ENCODE data around the gene PITPNM3.

Gene PITPNM3

DNA sequence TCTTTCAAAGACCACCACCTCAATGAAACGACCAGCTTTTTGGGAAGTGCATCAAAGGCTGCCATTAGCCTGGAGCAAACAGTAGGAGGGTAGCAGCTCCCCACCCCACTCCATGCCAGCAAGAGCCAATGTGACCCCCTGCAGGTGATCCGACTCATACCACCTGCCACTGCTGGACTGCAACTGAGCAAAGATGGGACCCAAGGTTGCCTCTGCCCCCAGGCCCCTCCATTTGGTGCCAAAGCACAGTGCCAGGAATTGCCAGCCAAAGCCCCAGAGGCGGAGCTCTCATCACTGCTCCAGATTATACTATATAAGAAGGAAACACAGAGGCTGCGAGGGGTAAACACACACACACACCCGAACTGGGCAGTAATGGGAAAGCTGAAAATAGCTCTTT, 8.3 kb downstream of the PITPNM3 start:
- no peak overlapping the region for H3K9ac ChIP-seq (ENCODE audit: low read length)
- no peak overlapping the region for H3K27ac ChIP-seq (ENCODE audit: low read length)
- no peaks in the 10 kb centered on the region for H3K27me3 ChIP-seq (ENCODE audit: control insufficient read depth, insufficient read depth, low read length)
- H3K36me3 ChIP-seq (ENCODE audit: control insufficient read depth, low read depth, low read length): no peaks in the 10 kb centered on the region
- no peak overlapping the region for H3K4me3 ChIP-seq (ENCODE audit: low read length)
- no peaks in the 10 kb centered on the region for H3K9me3 ChIP-seq (ENCODE audit: control insufficient read depth, low read depth, low read length)
- no peaks in the 10 kb centered on the region for H3K4me1 ChIP-seq (ENCODE audit: control insufficient read depth, low read depth, low read length)

DNA sequence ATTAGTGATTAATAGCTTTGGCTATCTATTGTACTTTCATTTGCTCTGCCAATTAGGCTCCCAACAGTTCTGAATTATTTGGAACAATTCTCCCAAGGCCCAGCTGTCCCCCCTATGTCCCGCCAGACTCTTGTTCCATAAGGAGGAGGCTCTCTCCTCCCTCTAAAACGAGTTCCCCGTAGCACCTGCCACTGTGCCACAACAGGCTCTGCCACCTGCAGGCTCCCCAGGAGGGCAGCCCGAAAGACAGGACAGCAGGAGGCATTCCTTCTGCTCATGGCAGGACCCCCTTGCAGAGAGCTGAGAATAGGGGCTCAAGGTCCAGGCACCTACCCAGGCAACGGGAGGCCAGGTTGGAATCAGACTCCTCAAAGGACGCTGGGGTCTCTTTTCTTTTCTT, 9.0 kb downstream of the PITPNM3 start:
- Histone ChIP-seq H3K9me3 (ENCODE audit: control insufficient read depth, low read depth, low read length) (no peaks in the 10 kb centered on the region), H3K4me3 (ENCODE audit: low read length) (no peak overlapping the region), H3K27ac (ENCODE audit: low read length) (no peak overlapping the region)

DNA sequence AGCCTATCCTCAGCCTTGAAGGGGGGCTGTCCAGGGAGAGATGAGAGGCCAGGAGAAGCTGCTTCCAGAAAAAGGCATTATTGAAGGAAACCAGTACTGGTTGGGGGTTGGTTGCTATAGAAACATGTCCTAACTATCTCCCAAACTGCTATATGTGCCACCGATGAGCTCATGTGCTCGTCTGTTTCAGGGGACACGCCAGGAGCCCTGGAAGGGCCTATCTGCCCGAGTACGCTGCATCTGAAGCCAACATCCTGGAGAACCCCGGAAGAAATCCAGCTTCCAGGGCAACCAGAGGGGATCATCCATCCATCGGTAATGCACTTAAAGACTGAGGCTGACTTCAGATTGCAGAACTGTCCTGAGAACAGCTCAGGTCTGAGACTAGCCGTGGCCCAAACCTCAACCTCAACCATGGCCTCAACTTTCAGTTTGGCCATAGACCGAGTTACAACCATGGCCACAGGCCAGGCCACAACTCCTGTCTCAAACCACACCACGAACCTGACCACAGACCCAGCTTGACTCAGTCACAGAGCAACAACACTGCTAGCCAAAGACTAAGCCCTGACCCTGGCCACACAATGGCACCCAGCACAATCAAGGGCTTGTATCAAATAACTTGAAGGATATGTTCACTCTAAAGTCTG, 10.2 kb downstream of the PITPNM3 start:
- no peak overlapping the region for H3K9ac ChIP-seq (ENCODE audit: low read length)
- H3K4me3 ChIP-seq (ENCODE audit: low read length): no peak overlapping the region
- H3K9me3 ChIP-seq (ENCODE audit: control insufficient read depth, low read depth, low read length): no peaks in the 10 kb centered on the region
- no peaks in the 10 kb centered on the region for H3K27me3 ChIP-seq (ENCODE audit: control insufficient read depth, insufficient read depth, low read length)
- no peak overlapping the region for H3K27ac ChIP-seq (ENCODE audit: low read length)
- H3K36me3 ChIP-seq (ENCODE audit: control insufficient read depth, low read depth, low read length): no peaks in the 10 kb centered on the region
- no peaks in the 10 kb centered on the region for H3K4me1 ChIP-seq (ENCODE audit: control insufficient read depth, low read depth, low read length)

More for the DNA sequence above, 9.0 kb downstream of the PITPNM3 start:
- no peaks in the 10 kb centered on the region for H3K27me3 ChIP-seq (ENCODE audit: control insufficient read depth, insufficient read depth, low read length)
- H3K36me3 ChIP-seq (ENCODE audit: control insufficient read depth, low read depth, low read length): no peaks in the 10 kb centered on the region
- H3K9ac ChIP-seq (ENCODE audit: low read length): no peak overlapping the region
- H3K4me1 ChIP-seq (ENCODE audit: control insufficient read depth, low read depth, low read length): no peaks in the 10 kb centered on the region

DNA sequence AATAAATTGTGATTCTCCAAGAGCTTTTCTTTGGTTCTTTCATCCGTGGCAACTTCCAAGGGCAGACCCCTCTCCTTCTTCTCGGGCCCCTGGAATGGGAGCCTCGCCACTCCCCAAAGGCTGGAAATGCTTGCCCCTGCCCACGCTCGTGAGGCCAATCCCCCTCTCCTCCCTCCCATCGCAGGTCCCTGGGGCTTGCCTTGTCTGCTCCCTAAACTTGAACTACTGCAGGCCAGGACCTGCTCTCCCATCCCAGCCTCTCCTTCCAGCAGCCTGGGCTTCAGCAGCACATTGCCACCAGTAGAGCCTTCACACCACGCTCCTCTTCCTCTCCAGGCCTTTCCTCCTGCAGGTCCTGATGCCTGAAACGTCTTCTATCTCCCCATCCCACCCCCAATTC, 11.1 kb downstream of the PITPNM3 start:
- Histone ChIP-seq H3K4me3 (ENCODE audit: low read length) (no peak overlapping the region), H3K9me3 (ENCODE audit: control insufficient read depth, low read depth, low read length) (no peaks in the 10 kb centered on the region), H3K36me3 (ENCODE audit: control insufficient read depth, low read depth, low read length) (no peaks in the 10 kb centered on the region), H3K9ac (ENCODE audit: low read length) (no peak overlapping the region), H3K4me1 (ENCODE audit: control insufficient read depth, low read depth, low read length) (no peaks in the 10 kb centered on the region), H3K27me3 (ENCODE audit: control insufficient read depth, insufficient read depth, low read length) (no peaks in the 10 kb centered on the region), H3K27ac (ENCODE audit: low read length) (no peak overlapping the region)

DNA sequence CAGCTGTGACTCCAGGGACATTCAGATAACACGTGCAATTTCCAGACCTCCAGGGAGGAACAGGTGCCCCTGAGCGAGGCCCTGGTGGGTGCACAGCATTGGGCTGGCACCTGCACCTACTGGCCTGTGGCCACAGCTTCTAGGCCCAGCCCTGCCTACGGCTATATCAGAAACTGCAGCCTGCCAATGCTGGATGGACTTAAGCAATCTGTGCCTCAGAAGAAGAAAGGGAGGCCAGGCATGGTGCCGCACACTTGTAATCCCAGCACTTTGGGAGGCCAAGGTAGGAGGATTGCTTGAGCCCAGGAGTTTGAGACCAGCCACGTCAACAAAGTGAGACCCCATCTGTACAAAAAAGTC, 12.4 kb downstream of the PITPNM3 start:
- Histone ChIP-seq H3K4me3 (ENCODE audit: low read length) (no peak overlapping the region), H3K27me3 (ENCODE audit: control insufficient read depth, insufficient read depth, low read length) (no peaks in the 10 kb centered on the region), H3K9me3 (ENCODE audit: control insufficient read depth, low read depth, low read length) (no peaks in the 10 kb centered on the region), H3K27ac (ENCODE audit: low read length) (no peak overlapping the region), H3K9ac (ENCODE audit: low read length) (no peak overlapping the region), H3K36me3 (ENCODE audit: control insufficient read depth, low read depth, low read length) (no peaks in the 10 kb centered on the region), H3K4me1 (ENCODE audit: control insufficient read depth, low read depth, low read length) (peaks cover 4% of the 10 kb centered on the region)

DNA sequence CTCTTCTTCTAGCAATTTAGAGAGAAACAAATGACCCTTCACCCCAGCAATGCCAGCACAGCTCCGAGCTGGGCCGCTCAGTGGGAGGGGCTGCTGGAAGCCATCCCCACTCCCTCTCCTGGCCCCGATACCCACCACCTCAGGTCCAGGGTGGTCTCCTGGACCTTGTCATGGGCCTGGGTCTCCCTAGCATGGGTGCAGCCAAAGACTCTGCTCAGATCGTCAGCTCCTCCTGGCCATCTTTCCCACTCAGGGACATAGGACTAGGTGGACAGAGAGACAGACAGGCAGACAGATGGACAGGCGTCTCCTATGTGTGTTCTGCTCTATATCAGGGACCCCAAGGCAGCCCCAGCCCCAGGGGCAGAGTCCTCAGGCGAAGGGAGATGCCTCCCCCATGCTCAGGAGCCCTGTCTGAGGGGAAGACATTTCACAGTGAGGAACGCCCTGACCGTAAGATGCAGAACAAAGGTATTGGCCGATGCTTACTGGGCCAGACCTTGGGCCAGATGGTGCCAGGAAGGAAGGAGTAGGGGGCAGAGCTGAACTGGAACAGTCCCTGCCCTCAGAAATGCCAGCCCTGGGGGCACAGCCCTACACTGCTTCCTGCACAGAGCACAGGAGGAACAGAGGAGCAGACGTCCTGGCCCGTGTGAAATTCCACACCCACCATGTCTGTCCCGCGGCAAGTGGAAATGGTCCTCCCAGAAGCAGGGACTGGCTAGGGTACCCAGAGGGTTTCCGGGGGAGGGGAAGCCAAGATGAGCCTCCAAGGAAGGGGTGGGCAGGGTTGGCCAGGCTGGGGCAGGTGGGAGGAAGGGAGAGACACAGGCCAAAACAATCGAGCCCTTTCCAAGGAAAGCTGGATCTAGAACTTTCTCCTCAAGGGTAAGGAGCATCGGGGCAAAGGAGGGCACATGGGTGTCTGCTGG, 13.0 kb downstream of the PITPNM3 start:
- no peaks in the 10 kb centered on the region for H3K36me3 ChIP-seq (ENCODE audit: control insufficient read depth, low read depth, low read length)
- H3K4me3 ChIP-seq (ENCODE audit: low read length): no peak overlapping the region
- H3K27ac ChIP-seq (ENCODE audit: low read length): no peak overlapping the region
- H3K4me1 ChIP-seq (ENCODE audit: control insufficient read depth, low read depth, low read length): peaks cover 4% of the 10 kb centered on the region
- H3K27me3 ChIP-seq (ENCODE audit: control insufficient read depth, insufficient read depth, low read length): no peaks in the 10 kb centered on the region
- H3K9ac ChIP-seq (ENCODE audit: low read length): no peak overlapping the region
- no peaks in the 10 kb centered on the region for H3K9me3 ChIP-seq (ENCODE audit: control insufficient read depth, low read depth, low read length)

DNA sequence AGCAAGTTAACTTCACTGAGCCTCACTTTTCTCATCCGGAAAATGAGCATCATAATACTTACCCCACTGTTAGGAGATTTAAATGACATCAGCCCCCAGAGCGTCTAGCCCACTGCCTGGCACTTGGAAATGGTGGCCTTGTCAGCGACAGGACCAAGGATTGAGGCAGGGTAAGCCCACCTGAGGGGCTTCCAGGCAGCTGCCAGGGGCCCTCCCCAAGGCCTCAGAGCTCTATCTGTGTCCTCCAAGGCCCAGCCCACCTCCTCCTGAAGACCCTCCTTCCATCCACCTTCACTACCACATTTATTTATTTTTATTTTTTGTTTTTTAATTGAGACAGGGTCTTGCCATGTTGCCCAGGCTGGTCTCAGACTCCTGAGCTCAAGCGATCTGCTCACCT, 13.8 kb downstream of the PITPNM3 start:
- no peak overlapping the region for H3K9ac ChIP-seq (ENCODE audit: low read length)
- H3K36me3 ChIP-seq (ENCODE audit: control insufficient read depth, low read depth, low read length): no peaks in the 10 kb centered on the region
- no peaks in the 10 kb centered on the region for H3K27me3 ChIP-seq (ENCODE audit: control insufficient read depth, insufficient read depth, low read length)
- H3K4me1 ChIP-seq (ENCODE audit: control insufficient read depth, low read depth, low read length): peaks cover 4% of the 10 kb centered on the region
- H3K9me3 ChIP-seq (ENCODE audit: control insufficient read depth, low read depth, low read length): no peaks in the 10 kb centered on the region
- H3K4me3 ChIP-seq (ENCODE audit: low read length): no peak overlapping the region
- H3K27ac ChIP-seq (ENCODE audit: low read length): no peak overlapping the region

DNA sequence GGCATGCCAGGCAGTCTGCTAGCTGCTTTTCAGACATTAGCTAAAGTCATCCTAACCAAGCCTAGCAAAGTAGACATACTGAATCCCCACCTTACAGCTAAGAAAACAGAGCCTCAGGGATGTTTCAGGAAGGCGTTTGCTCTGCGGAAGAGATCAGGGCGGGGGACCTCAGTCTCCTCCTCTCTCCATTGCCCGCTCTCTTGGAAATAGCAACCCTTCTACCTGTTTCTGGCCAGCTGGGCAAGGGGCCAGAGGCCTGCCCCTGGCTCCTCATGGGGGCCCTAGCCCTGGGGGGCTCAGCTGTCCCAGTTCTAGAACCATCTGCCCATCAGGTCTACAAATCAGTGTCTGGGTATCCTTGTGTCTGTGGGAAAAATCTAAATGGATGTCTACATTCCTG, 14.5 kb downstream of the PITPNM3 start:
- no peak overlapping the region for H3K27ac ChIP-seq (ENCODE audit: low read length)
- no peak overlapping the region for H3K9ac ChIP-seq (ENCODE audit: low read length)
- H3K9me3 ChIP-seq (ENCODE audit: control insufficient read depth, low read depth, low read length): no peaks in the 10 kb centered on the region
- H3K4me1 ChIP-seq (ENCODE audit: control insufficient read depth, low read depth, low read length): peaks cover 4% of the 10 kb centered on the region
- no peak overlapping the region for H3K4me3 ChIP-seq (ENCODE audit: low read length)
- no peaks in the 10 kb centered on the region for H3K27me3 ChIP-seq (ENCODE audit: control insufficient read depth, insufficient read depth, low read length)
- H3K36me3 ChIP-seq (ENCODE audit: control insufficient read depth, low read depth, low read length): no peaks in the 10 kb centered on the region

DNA sequence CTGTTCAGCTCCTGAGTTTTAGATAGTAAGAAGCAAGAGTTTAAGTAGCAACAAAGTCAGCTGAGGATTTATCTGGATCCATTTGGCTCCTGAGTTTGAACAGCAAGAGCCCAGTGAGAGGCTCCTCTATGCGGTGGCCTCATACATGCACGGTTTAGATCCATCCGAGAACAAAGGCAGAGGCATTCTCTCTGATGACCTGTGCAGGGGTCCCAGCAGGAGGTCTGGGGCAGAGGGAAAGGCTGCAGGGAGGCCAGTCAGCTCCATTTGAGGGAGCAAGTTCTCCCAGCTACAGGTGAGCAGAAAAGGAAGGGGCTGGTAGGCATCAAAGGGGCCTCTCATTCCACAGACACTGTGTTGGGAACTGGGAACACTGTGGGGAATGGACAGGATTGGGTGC, 16.5 kb downstream of the PITPNM3 start:
- Histone ChIP-seq H3K4me3 (ENCODE audit: low read length) (no peak overlapping the region), H3K9me3 (ENCODE audit: control insufficient read depth, low read depth, low read length) (no peaks in the 10 kb centered on the region), H3K9ac (ENCODE audit: low read length) (no peak overlapping the region), H3K36me3 (ENCODE audit: control insufficient read depth, low read depth, low read length) (no peaks in the 10 kb centered on the region), H3K4me1 (ENCODE audit: control insufficient read depth, low read depth, low read length) (peaks cover 4% of the 10 kb centered on the region), H3K27me3 (ENCODE audit: control insufficient read depth, insufficient read depth, low read length) (no peaks in the 10 kb centered on the region), H3K27ac (ENCODE audit: low read length) (no peak overlapping the region)

DNA sequence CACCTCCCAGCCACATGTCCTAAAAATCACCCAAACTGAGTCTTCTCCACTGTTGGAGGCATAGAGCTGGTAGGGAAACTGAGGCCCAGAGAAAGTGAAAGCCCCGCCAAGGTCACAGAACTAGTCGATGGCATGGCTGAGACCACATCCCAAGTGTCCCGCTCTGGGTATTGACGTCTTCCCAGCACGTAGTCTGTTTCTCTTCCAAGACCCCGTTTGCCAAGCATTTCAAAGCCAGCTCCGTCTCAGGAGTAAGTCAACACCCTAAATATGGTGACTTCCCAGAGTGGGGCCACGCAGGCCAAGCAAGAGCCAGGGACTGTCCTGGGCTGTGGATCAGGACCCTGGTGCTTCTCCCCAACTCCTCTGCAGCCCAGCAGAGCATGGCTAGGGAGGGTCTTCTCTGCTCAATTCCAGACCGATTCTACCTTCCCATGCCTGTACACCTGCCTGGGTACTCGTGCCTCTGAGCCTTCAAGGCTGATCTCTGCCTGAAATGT, 19.7 kb downstream of the PITPNM3 start:
- no peaks in the 10 kb centered on the region for H3K9me3 ChIP-seq (ENCODE audit: control insufficient read depth, low read depth, low read length)
- H3K9ac ChIP-seq (ENCODE audit: low read length): no peak overlapping the region
- peaks cover 4% of the 10 kb centered on the region for H3K4me1 ChIP-seq (ENCODE audit: control insufficient read depth, low read depth, low read length)
- no peaks in the 10 kb centered on the region for H3K27me3 ChIP-seq (ENCODE audit: control insufficient read depth, insufficient read depth, low read length)
- H3K4me3 ChIP-seq (ENCODE audit: low read length): no peak overlapping the region
- H3K36me3 ChIP-seq (ENCODE audit: control insufficient read depth, low read depth, low read length): no peaks in the 10 kb centered on the region
- H3K27ac ChIP-seq (ENCODE audit: low read length): no peak overlapping the region

DNA sequence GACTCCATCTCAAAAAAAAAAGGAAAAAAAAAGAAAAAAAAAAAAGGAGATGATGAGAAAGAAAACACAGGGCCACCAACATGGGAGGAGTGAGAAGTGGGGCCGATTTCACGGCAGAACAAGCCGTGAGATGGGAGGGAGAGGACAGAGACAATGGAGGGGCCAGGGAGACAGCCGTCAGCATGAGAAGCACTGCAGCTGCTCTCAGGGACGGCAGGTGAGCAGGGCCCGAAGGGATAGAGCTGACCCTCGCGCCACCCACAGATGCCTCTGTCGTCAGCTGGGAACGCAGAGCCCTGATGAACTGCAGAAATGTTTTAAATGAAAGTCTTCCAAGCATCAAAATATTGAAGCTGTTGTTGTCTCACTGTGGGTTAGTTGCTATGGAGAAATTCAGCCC, 20.3 kb downstream of the PITPNM3 start:
- no peak overlapping the region for H3K4me3 ChIP-seq (ENCODE audit: low read length)
- no peak overlapping the region for H3K27ac ChIP-seq (ENCODE audit: low read length)
- no peaks in the 10 kb centered on the region for H3K9me3 ChIP-seq (ENCODE audit: control insufficient read depth, low read depth, low read length)

More for the DNA sequence above, 20.3 kb downstream of the PITPNM3 start:
- H3K9ac ChIP-seq (ENCODE audit: low read length): no peak overlapping the region
- H3K27me3 ChIP-seq (ENCODE audit: control insufficient read depth, insufficient read depth, low read length): no peaks in the 10 kb centered on the region
- H3K36me3 ChIP-seq (ENCODE audit: control insufficient read depth, low read depth, low read length): no peaks in the 10 kb centered on the region
- H3K4me1 ChIP-seq (ENCODE audit: control insufficient read depth, low read depth, low read length): peaks cover 4% of the 10 kb centered on the region
